ENCODE data around the gene PAIP2B.

- TF ChIP-seq EZH2phosphoT487 (IDR thresholded peaks at IDR 0.05; ENCODE audit: borderline replicate concordance, low read depth, low read length), result no peak
- no peak for TF ChIP-seq CTCF (conservative IDR thresholded peaks at IDR 0.05; ENCODE audit: low read length)
Measured at GRCh38 chr2:71191570-71191943, 35.3 kb downstream of the PAIP2B start.
